IMR-90 (cell line): ENCODE results near the gene RNF141.

Experiments used
- BHLHE40 ChIP-seq: fragments of 150-350 bp; IDR thresholded peaks from 2 replicates; pipeline ENCODE4 v1.6.1; 2016; ENCODE audit warnings: mild to moderate bottlenecking, low read depth, low read length
- MAZ ChIP-seq: IDR thresholded peaks from 2 replicates; pipeline ENCODE4 v1.6.1; 2012; ENCODE audit warnings: low read depth, mild to moderate bottlenecking, low read length, improper control_type of control experiment, moderate library complexity, borderline replicate concordance
- POLR2A ChIP-seq: IDR thresholded peaks from 2 replicates; pipeline ENCODE4 v1.6.1; 2012; ENCODE audit warnings: mild to moderate bottlenecking, low read depth, low read length
- RAD21 ChIP-seq: IDR thresholded peaks from 2 replicates; pipeline ENCODE4 v1.6.1; 2012; ENCODE audit warnings: low read length, improper control_type of control experiment
- RCOR1 ChIP-seq: IDR thresholded peaks from 2 replicates; pipeline ENCODE4 v1.6.1; 2012; ENCODE audit warnings: mild to moderate bottlenecking, low read length, improper control_type of control experiment; ENCODE audit not compliant: insufficient replicate concordance
- TF ChIP-seq, protein P1 (sequence below): conservative IDR thresholded peaks from 2 replicates; pipeline ENCODE4 v1.5.1; 2012; ENCODE audit warnings: mild to moderate bottlenecking, low read depth, low read length, improper control_type of control experiment

DNA sequence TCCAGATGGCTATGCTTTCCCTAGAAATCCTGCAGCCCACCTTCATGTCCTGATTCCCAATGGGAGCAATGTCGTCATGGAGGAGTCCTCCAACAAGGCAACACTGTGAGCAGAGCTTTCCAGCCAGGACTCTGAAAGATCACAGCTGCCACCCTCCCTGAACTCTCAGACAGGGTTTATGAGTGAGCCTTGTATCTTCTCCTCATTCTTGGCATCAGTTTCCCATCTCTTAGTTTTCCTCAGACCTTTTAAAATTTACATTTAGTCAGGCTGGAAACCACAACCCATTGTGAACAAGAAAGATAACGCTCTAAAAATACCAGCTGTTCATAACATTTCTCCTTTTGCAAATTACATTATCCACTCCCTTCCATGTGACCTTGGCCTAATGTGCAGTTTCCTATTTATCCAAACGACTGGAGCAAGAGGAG, 43.1 kb upstream of the RNF141 start:
- no peak for TF ChIP-seq RCOR1
- TF ChIP-seq BHLHE40 = no peak
- TF ChIP-seq, protein P1, sequence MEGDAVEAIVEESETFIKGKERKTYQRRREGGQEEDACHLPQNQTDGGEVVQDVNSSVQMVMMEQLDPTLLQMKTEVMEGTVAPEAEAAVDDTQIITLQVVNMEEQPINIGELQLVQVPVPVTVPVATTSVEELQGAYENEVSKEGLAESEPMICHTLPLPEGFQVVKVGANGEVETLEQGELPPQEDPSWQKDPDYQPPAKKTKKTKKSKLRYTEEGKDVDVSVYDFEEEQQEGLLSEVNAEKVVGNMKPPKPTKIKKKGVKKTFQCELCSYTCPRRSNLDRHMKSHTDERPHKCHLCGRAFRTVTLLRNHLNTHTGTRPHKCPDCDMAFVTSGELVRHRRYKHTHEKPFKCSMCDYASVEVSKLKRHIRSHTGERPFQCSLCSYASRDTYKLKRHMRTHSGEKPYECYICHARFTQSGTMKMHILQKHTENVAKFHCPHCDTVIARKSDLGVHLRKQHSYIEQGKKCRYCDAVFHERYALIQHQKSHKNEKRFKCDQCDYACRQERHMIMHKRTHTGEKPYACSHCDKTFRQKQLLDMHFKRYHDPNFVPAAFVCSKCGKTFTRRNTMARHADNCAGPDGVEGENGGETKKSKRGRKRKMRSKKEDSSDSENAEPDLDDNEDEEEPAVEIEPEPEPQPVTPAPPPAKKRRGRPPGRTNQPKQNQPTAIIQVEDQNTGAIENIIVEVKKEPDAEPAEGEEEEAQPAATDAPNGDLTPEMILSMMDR = no peak
- TF ChIP-seq RAD21 = no peak
- TF ChIP-seq POLR2A = no peak
- no peak for TF ChIP-seq MAZ
